NK-92 (cell line): ENCODE data around the gene ATP9A.

Experiments
- DNase-seq: peaks from one replicate; lab custom pipeline; 2025; ENCODE audit not compliant: unreplicated experiment; lab: John Stamatoyannopoulos, UW

The ATP9A gene

DNA sequence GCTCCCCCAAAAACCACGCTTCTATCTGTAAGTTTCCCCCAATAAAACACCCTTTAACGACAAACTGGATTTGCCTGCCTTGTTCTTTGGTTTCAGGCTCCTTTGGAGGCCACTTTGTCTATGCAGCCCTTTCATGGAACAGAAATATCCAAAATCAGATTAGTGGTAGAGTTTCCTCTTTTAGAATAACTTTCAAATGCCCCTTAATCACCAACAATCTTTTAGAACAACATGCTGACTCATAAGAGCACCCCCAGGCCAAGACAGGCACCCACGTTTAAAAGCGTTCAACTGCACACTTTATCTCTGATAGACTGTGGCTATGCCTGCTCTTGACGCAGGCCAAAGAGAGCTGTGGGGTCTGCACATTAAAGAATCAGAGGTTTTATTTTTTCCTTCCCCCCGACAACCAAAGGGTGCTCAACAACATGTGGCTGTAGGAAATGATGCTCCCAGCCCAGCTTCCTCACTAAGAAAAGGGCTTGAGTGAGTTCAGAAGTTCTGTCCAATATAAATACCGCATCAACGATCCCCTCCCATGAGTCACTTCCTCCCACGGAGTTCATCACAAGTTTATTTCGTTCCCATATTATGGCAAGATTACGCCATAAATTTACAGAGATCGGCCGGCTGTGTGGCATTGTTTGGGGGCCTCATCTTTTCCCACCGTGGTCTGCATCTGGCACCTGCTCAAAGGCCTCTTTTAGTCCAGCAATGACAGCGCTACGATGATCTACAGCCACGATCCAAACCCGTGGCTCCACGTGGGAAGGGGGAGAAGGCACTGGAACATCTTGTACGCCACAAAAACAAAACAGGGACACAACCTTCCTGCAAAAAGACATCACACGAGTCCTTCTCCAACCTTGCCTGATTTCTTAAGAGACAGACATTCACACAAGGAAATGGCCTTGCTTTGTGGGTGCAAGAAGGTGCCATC, 136.9 kb downstream of the ATP9A start:
- DNase-seq = no peak

DNA sequence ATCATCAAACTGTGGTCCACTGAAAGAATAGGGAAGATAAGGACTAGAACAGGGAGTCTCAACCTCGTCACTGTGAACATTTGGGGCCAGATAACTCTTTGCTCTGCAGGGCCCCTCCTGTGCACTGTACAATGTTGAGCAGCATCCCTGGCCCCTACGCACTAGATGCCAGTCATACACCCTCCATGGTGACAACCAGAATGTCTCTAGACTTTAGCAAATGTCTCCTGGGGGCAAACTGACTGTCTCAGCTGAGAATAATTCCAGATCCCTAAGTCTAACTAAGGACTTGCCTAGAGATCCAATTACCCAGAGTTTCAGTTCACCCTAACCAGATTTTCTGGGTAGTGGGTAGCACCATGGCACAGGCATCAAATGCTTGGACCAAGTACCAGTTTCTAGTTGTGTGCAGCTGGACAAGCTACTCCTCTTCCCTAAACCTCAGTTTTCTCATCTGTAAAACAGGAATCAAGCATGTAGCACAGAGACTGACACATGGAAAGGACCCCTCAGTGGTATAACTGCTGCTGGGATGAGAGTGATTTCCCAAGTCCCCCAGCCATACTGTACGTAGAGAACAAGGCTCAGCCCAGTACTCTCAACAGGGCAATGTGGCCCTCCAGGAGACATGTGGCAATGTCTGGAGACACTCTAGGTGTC, 138.7 kb downstream of the ATP9A start:
- no peak for DNase-seq

DNA sequence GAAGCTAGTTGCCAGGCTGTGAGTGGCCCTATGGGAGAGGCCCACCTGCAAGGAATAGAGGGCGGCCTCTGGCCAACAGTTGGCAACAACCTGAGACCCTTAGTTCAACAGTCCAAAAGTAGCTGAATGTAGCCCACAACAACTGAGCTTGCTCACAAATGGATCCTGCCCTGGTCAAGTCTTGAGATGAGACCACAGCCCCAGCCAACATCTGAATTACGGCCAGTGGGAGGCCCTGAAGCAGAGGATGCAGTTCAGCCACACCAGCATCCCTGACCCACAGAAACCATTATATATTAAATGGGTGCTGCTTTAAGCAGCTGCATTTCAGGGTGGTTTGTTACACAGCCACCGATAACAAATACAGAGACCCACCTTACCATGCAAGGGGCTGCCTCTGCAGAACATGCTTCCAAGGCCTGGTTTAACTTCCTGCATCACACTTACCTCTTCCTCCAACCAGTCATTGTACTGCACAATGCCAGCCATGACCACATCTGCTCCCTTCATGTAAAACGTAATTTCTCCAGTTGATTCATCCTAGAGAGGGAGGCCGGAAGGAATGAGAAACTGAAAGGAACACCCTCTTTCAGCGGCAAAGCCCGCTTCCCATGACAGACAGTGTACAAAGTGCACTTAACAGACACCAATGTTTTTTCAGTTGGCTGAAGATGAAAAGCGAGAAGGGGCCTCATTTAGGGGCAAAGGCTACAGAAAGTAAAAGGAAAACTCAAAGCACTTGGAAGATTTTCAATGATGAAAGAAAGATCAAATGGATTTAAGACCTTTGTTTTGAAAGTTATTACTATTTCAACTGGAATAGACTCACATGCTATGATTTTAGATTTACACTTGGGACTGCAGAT, 139.4 kb downstream of the ATP9A start:
- no peak for DNase-seq

DNA sequence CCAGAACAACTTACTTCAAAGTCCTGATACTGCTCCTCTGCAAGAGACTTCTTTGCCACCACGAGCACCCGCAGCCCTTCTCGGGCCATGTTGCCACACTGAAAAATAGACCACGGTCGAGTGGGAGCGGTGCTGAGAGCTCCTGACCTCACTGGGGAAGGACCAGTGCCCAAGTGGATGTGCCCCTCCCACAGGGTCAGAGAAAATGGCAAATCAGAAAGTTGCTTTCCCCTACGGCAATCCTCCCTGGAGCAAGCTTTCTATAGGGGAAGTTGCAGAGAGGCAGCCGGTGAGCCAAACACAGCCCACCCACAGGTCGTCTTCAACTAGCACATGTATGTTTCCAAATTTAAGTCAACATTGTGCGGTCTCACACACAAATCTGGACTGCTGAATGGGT, 140.6 kb downstream of the ATP9A start:
- DNase-seq = no peak

DNA sequence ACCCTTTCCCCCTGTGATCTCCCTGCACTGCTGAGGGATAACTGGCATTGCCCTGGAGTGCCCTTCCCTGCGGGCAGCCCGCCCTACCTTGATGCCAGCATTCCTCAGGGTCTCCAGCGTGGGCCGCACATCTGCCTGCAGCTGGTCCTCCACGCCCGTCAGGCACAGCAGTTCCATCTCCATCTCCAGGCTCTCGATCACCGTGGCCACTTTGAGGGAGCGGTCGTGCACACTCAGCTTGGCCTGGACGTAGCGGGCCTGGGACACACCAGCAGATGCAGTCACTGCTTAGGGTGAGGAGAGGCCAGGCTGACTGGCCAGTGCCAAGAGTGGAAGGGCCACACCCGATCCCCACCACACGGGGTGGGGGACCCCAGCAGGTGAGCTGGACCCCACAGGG, 143.1 kb downstream of the ATP9A start:
- DNase-seq = no peak

DNA sequence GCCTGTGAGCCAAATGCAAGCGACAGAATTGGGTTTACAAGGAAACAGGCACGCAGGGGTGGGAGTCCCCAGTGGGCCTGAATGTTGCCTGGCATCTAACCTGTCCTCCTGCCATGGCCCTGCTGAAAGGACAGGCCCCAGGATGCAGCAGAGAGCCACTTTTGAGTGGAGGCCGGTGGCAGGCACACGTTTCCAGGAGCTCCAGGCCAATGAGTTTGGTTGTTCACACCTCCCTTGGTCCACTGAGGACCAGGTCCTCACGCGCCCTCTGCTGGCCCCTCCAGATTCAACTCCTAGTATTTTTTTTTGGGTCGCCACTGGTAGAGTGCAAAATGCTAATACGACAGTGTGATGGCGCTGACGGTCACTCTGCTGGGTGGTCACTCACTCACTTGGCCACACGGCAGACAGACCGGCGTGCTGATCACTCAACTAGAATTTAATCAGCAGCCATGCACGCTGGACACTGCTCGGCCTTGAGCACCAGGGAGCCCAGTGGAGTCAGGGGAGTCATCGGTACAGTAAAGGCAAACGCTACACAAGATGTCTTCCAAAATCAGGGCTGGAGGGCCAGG, 143.9 kb downstream of the ATP9A start:
- DNase-seq = no peak

DNA sequence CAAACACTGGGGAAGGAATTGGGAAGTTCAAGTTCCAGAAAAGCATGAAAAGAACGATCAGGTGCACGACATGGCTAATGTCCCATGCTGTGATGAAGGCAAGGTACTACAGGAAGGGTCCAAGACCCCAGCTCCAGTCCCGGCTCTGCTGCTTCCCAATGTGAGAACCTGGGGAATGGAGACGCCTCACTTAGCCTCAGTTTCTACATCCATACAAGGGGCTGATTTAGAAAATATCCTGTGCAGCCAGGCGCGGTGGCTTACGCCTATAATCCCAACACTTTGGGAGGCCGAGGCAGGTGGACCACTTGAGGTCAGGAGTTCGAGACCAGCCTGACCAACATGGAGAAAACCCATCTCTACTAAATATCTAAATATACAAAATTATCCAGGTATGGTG, 144.9 kb downstream of the ATP9A start:
- no peak for DNase-seq

DNA sequence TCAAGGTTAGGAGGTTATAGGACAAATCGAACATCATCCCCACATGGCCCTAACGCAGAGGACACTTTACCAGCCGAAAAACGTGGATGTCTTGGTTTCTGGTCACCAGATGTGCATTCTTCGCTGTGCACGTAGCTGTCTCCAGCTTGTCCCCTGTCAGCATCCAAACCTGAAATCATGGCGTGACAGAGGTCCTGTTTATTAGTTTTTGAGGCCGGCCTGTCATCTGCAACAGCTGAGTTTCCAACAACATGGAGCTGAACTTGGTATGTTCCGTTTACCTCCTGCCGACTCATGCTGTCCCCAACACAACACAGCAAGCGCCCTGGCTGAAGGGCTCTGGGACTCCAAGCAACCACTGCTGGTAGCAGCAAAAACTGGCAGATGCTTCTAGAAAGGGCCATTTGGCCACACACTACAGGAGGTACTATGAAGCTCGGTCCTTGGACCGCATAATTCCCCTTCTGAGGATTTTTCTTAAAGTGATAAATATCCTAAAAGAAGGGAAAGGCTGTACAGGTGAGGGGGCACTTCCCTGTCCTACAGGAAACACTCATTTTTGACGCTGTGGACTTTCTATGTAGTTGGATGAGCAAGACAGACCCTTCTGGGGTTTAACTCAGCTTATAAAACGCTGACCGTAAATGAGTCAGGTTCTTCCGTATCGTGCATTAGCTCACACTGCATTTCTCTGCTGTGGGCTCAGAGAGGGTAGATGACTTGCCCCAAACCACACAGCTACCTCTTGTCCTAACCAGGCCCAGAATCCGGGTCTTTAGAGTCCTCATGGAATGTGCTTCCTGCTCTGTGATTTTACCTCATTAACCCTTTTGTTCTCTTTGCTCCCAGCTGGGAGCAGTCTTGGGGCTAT, 146.0 kb downstream of the ATP9A start:
- DNase-seq = no peak

DNA sequence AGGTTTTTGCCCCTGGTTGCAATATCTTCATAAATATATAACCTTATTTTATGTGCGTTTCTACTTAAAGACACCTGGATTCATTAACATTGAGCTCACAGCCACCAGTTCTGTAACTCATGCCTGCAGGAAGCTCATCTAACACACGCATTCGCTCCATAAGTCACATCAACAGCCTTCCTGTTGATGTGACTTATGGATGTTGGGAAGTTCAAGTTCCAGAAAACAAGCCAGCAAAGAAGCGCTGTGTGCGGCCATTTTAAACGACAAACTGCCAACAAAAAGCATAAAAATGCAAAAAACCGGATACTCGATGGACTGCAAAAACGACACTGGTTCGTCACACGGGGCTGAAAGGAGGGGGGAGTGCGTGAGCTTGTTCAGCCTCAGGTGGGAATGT, 147.8 kb downstream of the ATP9A start:
- no peak for DNase-seq

DNA sequence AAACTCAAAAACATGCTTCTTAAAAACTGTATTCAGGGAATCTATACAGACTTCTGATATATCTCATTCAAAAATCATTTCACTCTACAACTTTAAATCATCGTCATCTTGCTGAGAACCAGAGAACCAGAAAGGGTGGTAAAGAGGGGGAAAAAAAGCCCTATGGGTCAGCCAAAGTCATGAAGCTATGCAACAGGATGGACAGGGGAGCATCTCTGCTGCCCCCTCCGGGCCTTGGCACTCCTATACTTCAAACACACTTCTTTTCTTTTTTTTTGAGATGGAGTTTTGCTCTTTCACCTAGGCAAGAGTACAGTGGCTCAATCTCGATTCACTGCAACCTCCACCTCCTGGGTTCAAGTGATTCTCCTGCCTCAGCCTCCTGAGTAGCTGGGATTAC, 152.1 kb downstream of the ATP9A start:
- no peak for DNase-seq

DNA sequence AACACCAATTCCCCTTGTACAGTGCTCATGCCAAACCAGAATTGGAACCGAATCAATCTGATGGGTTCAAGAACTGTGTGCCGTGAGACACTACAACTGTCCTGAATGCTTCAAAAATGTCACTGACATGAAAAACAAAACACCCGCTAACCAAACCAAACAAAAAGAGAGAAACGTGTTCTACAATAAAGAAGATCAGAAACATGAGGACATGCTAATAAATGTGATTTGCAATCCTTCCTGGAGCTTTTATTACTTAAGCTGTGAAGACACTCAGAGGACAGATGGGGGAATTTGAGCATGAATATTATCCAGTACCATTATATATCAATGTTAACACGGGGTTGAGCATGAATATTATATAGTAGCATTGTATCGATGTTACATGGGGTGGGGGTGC, 153.5 kb downstream of the ATP9A start:
- no peak for DNase-seq

DNA sequence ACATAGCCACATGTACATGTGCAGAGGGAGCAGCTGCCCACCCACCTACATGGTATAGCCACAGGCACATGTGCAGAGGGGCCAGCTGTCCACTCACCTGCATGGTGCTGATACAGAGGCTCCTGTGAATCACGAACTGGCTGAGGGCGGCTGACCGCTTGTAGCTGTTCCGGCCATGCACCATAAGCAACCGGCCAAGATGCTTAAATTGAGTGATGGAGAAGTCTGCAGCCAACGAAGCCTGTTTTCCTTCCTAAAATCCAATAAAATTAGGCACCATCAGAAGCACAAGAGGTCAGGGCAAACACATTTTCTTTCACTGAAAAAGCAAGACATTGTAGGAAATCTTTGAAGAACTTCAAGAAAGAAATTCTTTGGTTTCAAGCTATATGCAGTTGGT, 154.6 kb downstream of the ATP9A start:
- no peak for DNase-seq

DNA sequence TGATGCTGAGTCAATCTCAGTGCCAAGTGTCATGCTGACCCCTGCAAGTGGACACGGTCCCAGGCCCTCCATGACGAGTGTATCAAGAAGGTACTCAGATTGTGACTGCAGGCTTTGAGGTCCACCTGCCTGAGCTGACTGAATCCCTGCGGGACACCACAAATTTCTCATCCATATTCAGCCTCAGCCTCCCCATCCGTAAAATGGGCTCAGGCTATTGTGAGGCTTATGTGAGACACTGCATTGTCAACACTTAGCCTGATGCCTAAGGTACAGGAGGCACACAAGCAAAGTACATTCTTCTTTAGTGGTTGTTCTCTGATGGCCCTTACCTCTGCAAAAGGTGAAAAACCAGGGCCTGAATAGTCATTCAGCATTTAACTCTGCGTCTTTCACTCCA, 155.3 kb downstream of the ATP9A start:
- no peak for DNase-seq

DNA sequence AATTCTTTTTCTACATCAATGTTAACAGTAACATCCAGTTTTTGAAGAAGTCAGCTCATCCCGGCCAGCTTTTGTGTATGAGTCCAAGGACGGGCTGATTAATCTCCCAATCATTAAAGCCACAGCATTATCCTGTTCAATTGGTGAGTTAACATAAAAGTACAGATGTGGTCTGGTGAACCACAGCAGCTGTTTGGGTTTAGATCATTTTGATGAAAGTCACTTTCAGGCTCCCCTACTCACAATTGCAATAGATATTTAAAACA, 156.6 kb downstream of the ATP9A start:
- no peak for DNase-seq

DNA sequence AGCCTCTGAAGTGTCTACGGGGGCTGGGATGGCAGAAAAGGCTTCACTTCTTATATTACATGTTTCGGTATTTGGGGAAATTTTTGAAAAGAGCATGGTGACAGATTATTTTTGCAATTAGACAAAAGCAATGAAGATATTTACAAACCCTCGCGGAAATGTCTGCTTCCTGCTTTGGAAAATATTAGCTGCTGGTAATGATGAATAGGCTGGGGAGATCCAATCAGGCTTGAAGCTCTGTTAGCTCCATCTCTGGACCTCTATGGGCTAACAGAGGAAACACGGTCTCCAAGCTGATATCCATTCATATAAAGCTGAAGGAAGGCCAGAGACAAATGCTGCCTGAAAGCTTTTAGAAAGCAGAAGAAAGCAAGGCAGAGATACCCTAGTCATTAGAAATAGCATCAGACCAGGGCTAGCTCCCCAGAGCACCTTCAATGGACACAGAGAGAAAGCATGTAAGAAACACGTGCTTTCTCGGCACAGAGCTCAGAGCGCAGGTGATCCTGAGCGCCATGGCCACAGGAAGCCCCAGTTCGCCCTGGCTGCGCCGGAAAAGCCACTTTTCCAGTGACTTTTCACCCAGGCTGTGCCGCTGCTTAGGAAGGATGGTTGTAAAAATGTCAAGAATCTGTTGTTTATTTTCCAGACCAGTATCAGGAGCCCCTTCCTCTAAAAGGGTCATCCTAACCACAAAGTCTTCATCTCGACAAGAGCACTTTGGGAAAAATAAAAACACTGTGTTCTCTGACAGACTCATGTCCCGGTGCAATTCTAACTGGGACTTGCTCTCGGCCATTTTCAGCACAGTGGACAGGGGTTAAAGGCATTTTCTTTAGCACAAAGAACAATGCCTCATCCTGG, 157.2 kb downstream of the ATP9A start:
- no peak for DNase-seq

DNA sequence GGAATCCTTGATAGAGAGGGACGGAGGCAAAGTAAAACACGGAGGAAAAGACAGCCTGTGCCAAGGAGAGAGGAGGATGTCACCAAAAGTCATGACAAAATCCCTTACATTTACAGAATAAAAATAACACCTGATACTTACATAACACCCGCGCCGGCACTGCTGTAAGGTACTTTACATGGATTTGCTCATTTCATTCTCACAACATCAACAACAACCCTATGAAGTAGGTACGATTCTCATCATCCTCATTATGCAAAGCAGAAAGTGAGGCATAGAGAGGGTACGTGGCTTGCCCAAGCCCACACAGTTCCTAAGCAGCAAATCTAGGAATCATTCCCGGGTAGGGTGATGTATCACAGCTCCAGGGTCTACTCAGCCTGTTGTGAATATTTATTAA, 158.1 kb downstream of the ATP9A start:
- DNase-seq = no peak

DNA sequence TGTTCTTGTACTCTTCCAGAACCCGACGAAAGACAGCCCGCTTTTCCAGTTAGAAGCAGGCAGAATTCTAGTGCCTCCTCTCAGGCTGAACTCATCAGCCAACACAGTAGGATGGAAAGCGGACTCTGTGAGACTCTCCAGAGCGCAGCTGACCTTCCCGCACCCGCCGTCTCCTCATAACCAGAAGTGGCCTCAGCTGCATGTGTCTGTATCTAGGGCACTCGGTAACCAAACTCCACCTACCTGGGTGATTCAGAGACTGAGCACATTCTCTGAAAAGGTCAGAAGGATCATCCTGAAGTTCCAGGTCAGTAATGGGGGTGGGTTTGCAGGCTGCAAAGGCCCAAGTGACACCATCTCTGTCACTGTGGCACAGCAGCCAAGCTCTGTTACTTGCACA, 158.9 kb downstream of the ATP9A start:
- no peak for DNase-seq

DNA sequence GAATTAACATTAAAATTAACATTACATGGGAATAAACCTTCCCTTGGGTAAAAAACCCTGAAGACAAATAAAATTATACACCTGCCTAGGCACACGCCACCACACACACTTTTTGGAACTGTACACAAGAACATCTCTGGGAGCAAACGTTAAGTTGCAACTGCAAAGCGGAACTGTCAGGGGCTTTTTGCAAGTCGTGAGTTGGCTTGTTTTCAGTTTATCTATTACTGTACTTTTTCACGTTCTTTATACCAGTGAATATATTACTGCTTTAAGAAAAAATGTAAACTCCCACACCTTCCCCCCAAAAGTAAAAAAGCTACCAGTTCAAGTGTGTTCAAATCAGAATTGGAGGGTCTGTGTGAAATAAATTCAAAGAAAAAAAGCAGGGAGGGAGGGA, 160.1 kb downstream of the ATP9A start:
- DNase-seq = no peak

DNA sequence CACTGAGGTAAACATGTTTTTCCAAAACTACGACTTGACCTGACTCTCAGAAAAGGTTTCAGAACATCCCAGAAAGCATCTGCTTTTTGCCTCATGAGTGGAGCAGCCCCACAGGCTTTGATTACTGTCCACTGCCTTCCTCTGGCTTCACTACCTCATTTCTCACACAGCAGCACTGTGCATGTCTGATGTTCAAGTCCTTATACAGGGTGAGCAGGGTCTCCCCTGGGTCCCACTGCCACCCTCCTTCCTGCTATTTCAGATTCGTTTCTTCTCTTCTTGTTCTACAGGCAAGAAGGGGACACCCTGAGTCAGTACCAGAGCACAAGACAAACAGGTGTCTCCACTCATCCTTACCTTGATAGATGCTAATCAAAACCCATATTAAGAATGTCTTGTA, 161.0 kb downstream of the ATP9A start:
- no peak for DNase-seq

DNA sequence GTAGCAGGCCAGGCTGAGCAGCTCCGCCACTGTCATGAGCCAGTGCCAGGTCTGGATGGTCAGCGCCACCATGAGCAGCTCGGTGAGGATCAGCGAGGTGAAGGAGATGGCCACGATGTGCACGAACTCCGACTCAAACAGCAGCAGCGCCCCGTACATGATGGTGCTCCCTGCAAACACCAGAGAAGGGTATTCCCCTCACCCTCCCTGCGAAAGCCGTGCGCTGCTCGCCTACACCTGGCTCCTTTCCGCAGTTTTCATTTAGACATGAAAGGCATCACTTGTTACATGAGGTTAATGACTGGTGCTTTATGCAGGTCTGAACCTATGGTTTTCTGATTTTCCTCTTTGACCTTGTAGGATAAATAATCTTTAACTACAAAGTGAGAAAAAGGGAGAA, 163.3 kb downstream of the ATP9A start:
- DNase-seq = no peak
